ENCODE results near the gene GAP43. TPM values are rescaled to one million over a fixed set of nuclear protein-coding genes. Genes with fewer than 3 reads are reported as not detected.
"Not testable (repeated sequence)": the region's sequence is repeated elsewhere in the genome, so short reads cannot be mapped to it uniquely, and the experiment has no call there.

GAP43 gene
- total RNA-seq, 1 experiment from 2014 or later, result 31.6 TPM

DNA sequence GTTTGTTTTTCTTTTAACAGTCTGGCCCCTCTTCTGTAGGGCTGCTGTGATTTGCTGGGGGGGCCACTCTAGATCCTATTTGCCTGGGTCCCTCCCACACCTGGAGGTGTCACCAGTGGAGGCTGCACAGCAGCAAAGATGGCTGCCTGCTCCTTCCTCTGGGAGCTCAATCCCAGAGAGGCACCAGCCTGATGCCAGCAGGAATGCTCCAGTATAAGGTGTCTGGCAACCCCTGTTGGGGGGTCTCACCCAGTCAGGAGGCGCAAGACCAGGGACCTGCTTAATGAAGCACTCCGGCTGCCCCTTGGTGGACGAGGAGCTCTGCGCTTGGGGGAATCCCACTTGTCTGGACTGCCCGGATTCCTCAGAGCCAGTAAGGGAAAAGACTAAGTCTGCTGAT, 118.3 kb downstream of the GAP43 start:
- POLR2A ChIA-PET (ENCODE audit: low non-redundant PET), result no interaction called here
- Histone ChIP-seq H3K9me3 (ENCODE audit: low read depth, low read length, poor library complexity, severe bottlenecking) (peaks cover 9% of the 10 kb centered on the region), H3K4me1 (ENCODE audit: insufficient read depth, low read length, poor library complexity, severe bottlenecking) (no peaks in the 10 kb centered on the region), H3K4me3 (ENCODE audit: low read depth, low read length, poor library complexity, severe bottlenecking) (no peak overlapping the region), H3K27ac (ENCODE audit: low read depth, low read length, poor library complexity, severe bottlenecking) (no peak overlapping the region), H3K36me3 (ENCODE audit: insufficient read depth, low read length, poor library complexity, severe bottlenecking) (no peaks in the 10 kb centered on the region), H3K27me3 (replicated peaks; ENCODE audit: insufficient read depth, low read depth, low read length, poor library complexity) (no peaks in the 10 kb centered on the region)
- no peak for DNase-seq (ENCODE audit: low spot score)
- TF ChIP-seq, protein P1, sequence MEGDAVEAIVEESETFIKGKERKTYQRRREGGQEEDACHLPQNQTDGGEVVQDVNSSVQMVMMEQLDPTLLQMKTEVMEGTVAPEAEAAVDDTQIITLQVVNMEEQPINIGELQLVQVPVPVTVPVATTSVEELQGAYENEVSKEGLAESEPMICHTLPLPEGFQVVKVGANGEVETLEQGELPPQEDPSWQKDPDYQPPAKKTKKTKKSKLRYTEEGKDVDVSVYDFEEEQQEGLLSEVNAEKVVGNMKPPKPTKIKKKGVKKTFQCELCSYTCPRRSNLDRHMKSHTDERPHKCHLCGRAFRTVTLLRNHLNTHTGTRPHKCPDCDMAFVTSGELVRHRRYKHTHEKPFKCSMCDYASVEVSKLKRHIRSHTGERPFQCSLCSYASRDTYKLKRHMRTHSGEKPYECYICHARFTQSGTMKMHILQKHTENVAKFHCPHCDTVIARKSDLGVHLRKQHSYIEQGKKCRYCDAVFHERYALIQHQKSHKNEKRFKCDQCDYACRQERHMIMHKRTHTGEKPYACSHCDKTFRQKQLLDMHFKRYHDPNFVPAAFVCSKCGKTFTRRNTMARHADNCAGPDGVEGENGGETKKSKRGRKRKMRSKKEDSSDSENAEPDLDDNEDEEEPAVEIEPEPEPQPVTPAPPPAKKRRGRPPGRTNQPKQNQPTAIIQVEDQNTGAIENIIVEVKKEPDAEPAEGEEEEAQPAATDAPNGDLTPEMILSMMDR (conservative IDR thresholded peaks at IDR 0.05; ENCODE audit: low read depth, low read length), result no peak
- TF ChIP-seq EZH2 (IDR thresholded peaks at IDR 0.05; ENCODE audit: borderline replicate concordance, low read depth, low read length, poor library complexity, severe bottlenecking), result no peak
- no TSS peak for BruUV-seq (replicated peaks)
- CTCF ChIA-PET, result no interaction called here
- intact Hi-C loops (cut with micrococcal nuclease; ENCODE audit: unreplicated experiment), result no loop called here

DNA sequence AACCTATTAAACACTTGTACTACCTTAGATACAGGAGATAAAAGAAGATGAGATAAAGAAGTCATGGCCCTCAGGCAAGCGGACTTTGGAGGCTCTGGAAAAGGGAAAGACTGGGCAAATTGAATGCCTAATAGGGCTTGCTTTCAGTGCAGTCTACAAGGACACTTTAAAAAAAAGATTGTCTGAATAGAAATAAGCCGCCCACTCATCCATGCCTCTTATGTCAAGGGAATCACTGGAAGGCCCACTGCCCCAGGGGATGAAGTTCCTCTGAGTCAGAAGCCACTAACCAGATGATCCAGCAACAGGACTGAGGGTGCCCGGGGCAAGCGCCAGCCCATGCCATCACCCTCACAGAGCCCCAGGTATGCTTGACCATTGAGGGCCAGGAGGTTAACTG, 121.2 kb downstream of the GAP43 start:
- CTCF ChIA-PET; H3K36me3 ChIP-seq (ENCODE audit: insufficient read depth, low read length, poor library complexity, severe bottlenecking); BruUV-seq (replicated peaks); intact Hi-C loops (cut with micrococcal nuclease; ENCODE audit: unreplicated experiment); H3K4me3 ChIP-seq (ENCODE audit: low read depth, low read length, poor library complexity, severe bottlenecking); H3K27ac ChIP-seq (ENCODE audit: low read depth, low read length, poor library complexity, severe bottlenecking); POLR2A ChIA-PET (ENCODE audit: low non-redundant PET); H3K9me3 ChIP-seq (ENCODE audit: low read depth, low read length, poor library complexity, severe bottlenecking); H3K27me3 ChIP-seq (replicated peaks; ENCODE audit: insufficient read depth, low read depth, low read length, poor library complexity); H3K4me1 ChIP-seq (ENCODE audit: insufficient read depth, low read length, poor library complexity, severe bottlenecking): not testable (repeated sequence)
- DNase-seq (ENCODE audit: low spot score), result peak; percentile 32

DNA sequence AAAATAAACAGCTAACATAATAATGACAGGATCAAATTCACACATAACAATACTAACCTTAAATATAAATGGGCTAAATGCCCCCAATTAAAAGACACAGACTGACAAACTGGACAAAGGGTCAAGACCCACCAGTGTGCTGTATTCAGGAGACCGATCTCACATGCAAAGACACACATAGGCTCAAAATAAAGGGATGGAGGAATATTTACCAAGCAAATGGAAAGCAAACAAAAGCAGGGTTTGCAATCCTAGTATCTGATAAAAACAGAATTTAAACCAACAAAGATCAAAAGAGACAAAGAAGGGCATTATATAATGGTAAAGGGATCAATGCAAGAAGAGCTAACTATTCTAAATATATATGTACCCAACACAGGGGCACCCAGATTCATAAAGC, 129.7 kb downstream of the GAP43 start:
- DNase-seq (ENCODE audit: low spot score); H3K9me3 ChIP-seq (ENCODE audit: low read depth, low read length, poor library complexity, severe bottlenecking); H3K36me3 ChIP-seq (ENCODE audit: insufficient read depth, low read length, poor library complexity, severe bottlenecking); POLR2A ChIA-PET (ENCODE audit: low non-redundant PET); H3K4me1 ChIP-seq (ENCODE audit: insufficient read depth, low read length, poor library complexity, severe bottlenecking); H3K27ac ChIP-seq (ENCODE audit: low read depth, low read length, poor library complexity, severe bottlenecking); H3K27me3 ChIP-seq (replicated peaks; ENCODE audit: insufficient read depth, low read depth, low read length, poor library complexity); CTCF ChIA-PET; intact Hi-C loops (cut with micrococcal nuclease; ENCODE audit: unreplicated experiment); H3K4me3 ChIP-seq (ENCODE audit: low read depth, low read length, poor library complexity, severe bottlenecking); BruUV-seq (replicated peaks): not testable (repeated sequence)

DNA sequence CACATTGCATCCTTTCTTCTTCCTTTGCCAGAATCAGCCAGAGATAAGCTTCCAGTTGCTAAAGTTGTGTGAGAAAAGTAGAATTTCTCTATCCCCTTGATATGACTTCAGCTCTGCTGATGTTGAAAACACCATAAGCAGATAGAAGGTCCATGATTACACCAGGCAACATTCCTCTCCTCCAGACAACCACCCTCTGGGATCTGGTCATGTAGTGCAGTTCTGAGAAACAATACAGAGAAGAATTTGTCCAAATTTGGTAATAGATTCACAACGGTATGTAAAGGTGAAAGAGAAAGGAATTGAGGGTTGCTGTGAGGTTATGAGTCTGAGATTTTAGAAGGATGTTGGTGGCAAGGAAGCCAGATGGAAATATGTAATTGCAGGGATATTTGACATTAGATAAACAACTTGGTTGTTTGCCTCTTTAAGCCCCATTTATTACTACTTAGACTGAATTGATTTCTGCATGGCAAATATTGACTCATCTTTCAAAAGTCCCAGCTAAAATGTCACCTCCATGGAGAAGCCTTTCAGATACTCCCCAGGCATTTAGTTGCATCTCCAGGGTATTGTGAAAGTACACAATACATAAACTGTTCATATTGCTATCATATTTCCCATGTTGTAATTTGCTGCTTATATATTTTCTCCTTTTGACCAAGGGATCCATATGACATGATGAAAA, 134.9 kb downstream of the GAP43 start:
- no TSS peak for BruUV-seq (replicated peaks)
- no peaks in the 10 kb centered on the region for H3K27me3 ChIP-seq (replicated peaks; ENCODE audit: insufficient read depth, low read depth, low read length, poor library complexity)
- intact Hi-C loops (cut with micrococcal nuclease; ENCODE audit: unreplicated experiment), result no loop called here
- TF ChIP-seq, protein P1 (conservative IDR thresholded peaks at IDR 0.05; ENCODE audit: low read depth, low read length), result no peak
- TF ChIP-seq EZH2 (IDR thresholded peaks at IDR 0.05; ENCODE audit: borderline replicate concordance, low read depth, low read length, poor library complexity, severe bottlenecking), result no peak
- no peaks in the 10 kb centered on the region for H3K4me1 ChIP-seq (ENCODE audit: insufficient read depth, low read length, poor library complexity, severe bottlenecking)
- ChIA-PET CTCF (no interaction called here), POLR2A (ENCODE audit: low non-redundant PET) (no interaction called here)
- H3K9me3 ChIP-seq (ENCODE audit: low read depth, low read length, poor library complexity, severe bottlenecking), result no peaks in the 10 kb centered on the region
- DNase-seq (ENCODE audit: low spot score), result no peak
- H3K36me3 ChIP-seq (ENCODE audit: insufficient read depth, low read length, poor library complexity, severe bottlenecking), result no peaks in the 10 kb centered on the region
- no peak overlapping the region for H3K27ac ChIP-seq (ENCODE audit: low read depth, low read length, poor library complexity, severe bottlenecking)
- no peak overlapping the region for H3K4me3 ChIP-seq (ENCODE audit: low read depth, low read length, poor library complexity, severe bottlenecking)

Data from A673 (cell line).